ENCODE data around the gene SCYGR5. TPM values are rescaled to one million over a fixed set of nuclear protein-coding genes. Genes with fewer than 3 reads are reported as not detected.
"Not testable (repeated sequence)": the region's sequence is repeated elsewhere in the genome, so short reads cannot be mapped to it uniquely, and the experiment has no call there.

Gene SCYGR5, protein sequence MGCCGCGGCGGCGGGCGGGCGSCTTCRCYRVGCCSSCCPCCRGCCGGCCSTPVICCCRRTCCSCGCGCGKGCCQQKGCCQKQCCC
- polyA plus RNA-seq (not detected in 3 replicates), polyA minus RNA-seq (not detected in 3 replicates)
- not detected for polyA plus RNA-seq (2011; ENCODE audit: low read depth)
- not detected in 2 replicates for polyA plus RNA-seq (2011; cell fraction: cytosol; rRNA removed)
- polyA plus RNA-seq (2011; cell fraction: nucleus; rRNA removed), result not detected in 2 replicates
- polyA plus RNA-seq (2012; ENCODE audit: low replicate concordance), result not detected in 2 replicates
- polyA minus RNA-seq (2011; cell fraction: cytosol; rRNA and poly(A)+ RNA removed), result not detected
- polyA minus RNA-seq (2011; cell fraction: nucleus; rRNA and poly(A)+ RNA removed), result not detected in 2 replicates

DNA sequence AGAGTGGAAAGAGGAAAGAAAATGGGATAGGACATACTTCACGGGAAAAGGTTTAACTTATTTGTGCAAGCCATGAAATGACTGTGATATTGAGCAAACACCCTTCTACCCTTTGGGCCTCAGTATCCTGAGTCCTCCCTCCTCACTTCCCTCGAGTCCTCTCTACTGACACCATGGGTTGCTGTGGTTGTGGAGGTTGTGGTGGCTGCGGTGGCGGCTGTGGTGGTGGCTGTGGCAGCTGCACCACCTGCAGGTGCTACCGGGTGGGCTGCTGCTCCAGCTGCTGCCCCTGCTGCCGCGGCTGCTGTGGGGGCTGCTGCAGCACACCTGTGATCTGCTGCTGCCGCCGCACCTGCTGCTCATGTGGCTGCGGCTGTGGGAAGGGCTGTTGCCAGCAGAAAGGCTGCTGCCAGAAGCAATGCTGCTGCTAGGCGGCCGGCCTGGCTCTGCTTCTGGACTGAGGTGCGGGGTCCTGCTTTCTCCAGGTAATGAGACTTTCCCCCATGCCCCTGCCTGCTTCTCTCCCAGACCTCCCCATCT, at the start of gene SCYGR5:
SCYGR5 (plus strand) TSS at position 174 of the 540 bp plus-strand sequence; CDS start at position 174, 0 bp downstream.
- not testable (repeated sequence) for H3K4me3 ChIP-seq (ENCODE audit: control insufficient read depth in 2 of 3, extremely low read depth in 1 of 3, insufficient read depth in 2 of 3, low read depth in 1 of 3, low read length in 3 of 3); H3K79me2 ChIP-seq (ENCODE audit: control insufficient read depth, insufficient read depth, low read length)

DNA sequence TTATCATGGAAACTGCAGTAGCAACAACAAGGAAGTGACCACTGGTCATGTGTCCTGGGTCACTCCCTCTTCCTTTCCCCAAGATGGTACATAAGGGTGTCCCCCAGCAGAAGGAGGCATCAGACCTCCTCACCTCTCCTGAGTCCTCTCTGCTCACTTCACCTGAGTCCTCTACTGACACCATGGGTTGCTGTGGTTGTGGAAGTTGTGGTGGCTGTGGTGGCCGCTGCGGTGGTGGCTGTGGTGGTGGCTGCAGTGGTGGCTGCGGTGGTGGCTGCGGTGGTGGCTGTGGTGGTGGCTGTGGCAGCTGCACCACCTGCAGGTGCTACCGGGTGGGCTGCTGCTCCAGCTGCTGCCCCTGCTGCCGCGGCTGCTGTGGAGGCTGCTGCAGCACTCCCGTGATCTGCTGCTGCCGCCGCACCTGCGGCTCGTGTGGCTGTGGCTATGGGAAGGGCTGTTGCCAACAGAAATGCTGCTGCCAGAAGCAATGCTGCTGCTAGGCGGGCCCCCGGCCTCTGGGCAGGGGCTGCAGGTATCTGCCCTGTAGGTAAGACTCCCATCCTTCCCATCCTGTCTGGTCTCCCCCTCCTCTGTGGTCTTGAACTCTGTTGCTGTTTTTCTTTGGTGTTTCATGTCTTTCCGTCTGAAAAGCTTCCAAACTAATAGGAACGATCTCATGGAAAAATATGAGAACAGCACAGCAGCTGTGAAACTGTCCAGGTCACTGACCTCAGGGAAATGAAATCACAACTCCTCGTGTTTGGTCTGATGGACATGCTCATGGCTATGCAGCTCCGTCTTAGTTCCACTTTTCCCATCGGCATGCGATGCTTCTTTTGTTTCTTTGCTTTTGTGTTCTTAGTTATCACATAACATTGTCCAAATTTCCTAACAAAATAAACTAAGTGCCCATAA, 49.0 kb upstream of the SCYGR5 start, which contains the start of gene SCYGR4:
SCYGR4 (plus strand) TSS at position 183 of the 915 bp plus-strand sequence; CDS start at position 183, 0 bp downstream.
- no peak for DNase-seq (ENCODE audit: low read depth, low spot score)
- Histone ChIP-seq H3K36me3 (ENCODE audit: control insufficient read depth in 2 of 2, extremely low read depth in 1 of 2, insufficient read depth in 2 of 2, low read length in 2 of 2) (no peaks in the 10 kb centered on the region), H3K9me3 (ENCODE audit: control insufficient read depth, low read depth, low read length) (no peaks in the 10 kb centered on the region), H2AFZ (ENCODE audit: control insufficient read depth, low read length) (no peak within 1 kb of the TSS), H3K79me2 (ENCODE audit: control insufficient read depth, insufficient read depth, low read length) (no peaks in the 10 kb centered on the region), H3K4me3 (ENCODE audit: control insufficient read depth in 2 of 3, extremely low read depth in 1 of 3, insufficient read depth in 2 of 3, low read depth in 1 of 3, low read length in 3 of 3) (no peak within 1 kb of the TSS), H3K4me1 (ENCODE audit: control insufficient read depth, extremely low read depth, insufficient read depth, low read length) (no peaks in the 10 kb centered on the region), H3K9me1 (ENCODE audit: control insufficient read depth, extremely low read depth, insufficient read depth, low read length) (no peaks in the 10 kb centered on the region), H3K4me2 (ENCODE audit: control insufficient read depth, extremely low read depth, insufficient read depth, low read depth, low read length) (no peak within 1 kb of the TSS), H3K27ac (ENCODE audit: control insufficient read depth, insufficient read depth, low read length) (no peak within 1 kb of the TSS), H3K9ac (ENCODE audit: control insufficient read depth, extremely low read depth, insufficient read depth, low read length) (no peak within 1 kb of the TSS), H3K27me3 (ENCODE audit: control insufficient read depth, extremely low read depth, insufficient read depth, low read length) (no peaks in the 10 kb centered on the region), H4K20me1 (ENCODE audit: control insufficient read depth, extremely low read depth, insufficient read depth, low read length) (no peaks in the 10 kb centered on the region)
- no peak for TF ChIP-seq EZH2 (IDR thresholded peaks at IDR 0.05; ENCODE audit: low read length)
- TF ChIP-seq CTCF (optimal IDR thresholded peaks at IDR 0.05 in 1 of 3, IDR thresholded peaks at IDR 0.05 in 1 of 3, conservative IDR thresholded peaks at IDR 0.05 in 1 of 3; ENCODE audit: extremely low read depth in 1 of 3, insufficient read depth in 2 of 3, low read length in 3 of 3), result no peak
- no peak for FAIRE-seq
- dilution Hi-C loops (cut with MboI; ENCODE audit: extremely low pct_ligation_motif_present, low sequenced_read_pairs), result no loop called here

More for the DNA sequence above, at the start of gene SCYGR5:
- H3K27me3 ChIP-seq (ENCODE audit: control insufficient read depth, extremely low read depth, insufficient read depth, low read length); H3K36me3 ChIP-seq (ENCODE audit: control insufficient read depth in 2 of 2, extremely low read depth in 1 of 2, insufficient read depth in 2 of 2, low read length in 2 of 2); DNase-seq (ENCODE audit: low read depth, low spot score); H3K27ac ChIP-seq (ENCODE audit: control insufficient read depth, insufficient read depth, low read length); H4K20me1 ChIP-seq (ENCODE audit: control insufficient read depth, extremely low read depth, insufficient read depth, low read length); H3K9me3 ChIP-seq (ENCODE audit: control insufficient read depth, low read depth, low read length); H3K4me1 ChIP-seq (ENCODE audit: control insufficient read depth, extremely low read depth, insufficient read depth, low read length); H3K9me1 ChIP-seq (ENCODE audit: control insufficient read depth, extremely low read depth, insufficient read depth, low read length); H3K9ac ChIP-seq (ENCODE audit: control insufficient read depth, extremely low read depth, insufficient read depth, low read length); H2AFZ ChIP-seq (ENCODE audit: control insufficient read depth, low read length); H3K4me2 ChIP-seq (ENCODE audit: control insufficient read depth, extremely low read depth, insufficient read depth, low read depth, low read length); dilution Hi-C loops (cut with MboI; ENCODE audit: extremely low pct_ligation_motif_present, low sequenced_read_pairs); FAIRE-seq: not testable (repeated sequence)
